GM21360 (cell line): ENCODE results near the gene LUZP4.
"Not testable (repeated sequence)": the region's sequence is repeated elsewhere in the genome, so short reads cannot be mapped to it uniquely, and the experiment has no call there.

Experiments
- ATAC-seq: cut with Tn5 transposase; IDR thresholded peaks from one replicate; pipeline ENCODE4 v1.9.1; 2021; ENCODE audit warnings: mild to moderate bottlenecking, moderate library complexity; ENCODE audit not compliant: unreplicated experiment

LUZP4 gene

GRCh38 chrX:115333446-115333845 lies 43.9 kb downstream of the LUZP4 start:
- ATAC-seq = no peak

- no peak for ATAC-seq
Observed at GRCh38 chrX:115337491-115338144, 48.1 kb downstream of the LUZP4 start.

DNA sequence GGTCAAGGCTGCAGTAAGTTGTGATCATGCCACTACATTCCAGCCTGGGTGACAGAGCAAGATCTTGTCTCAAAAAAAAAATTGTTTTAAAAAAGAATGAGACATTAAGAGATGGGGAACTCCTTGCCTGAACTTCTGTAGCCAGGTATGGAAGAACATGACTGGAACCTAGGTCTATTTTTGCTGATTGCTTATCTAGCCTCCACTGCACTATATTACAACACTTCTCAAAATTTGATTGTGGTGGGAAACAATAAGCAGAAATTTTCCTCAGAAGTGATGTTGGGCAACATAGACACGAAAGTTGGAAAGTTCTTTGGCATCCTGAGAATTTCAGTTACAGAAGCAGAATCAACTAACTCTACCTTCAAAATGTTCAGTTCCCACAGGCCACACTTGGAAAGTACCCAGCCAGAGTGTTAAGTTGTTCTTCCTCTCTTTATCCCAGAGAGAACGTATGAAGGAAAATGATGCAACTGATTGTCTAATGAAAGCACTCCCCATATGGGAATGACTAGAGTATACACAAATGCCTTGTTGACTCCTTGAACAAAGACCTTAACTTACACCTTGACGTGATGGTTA lies 50.0 kb downstream of the LUZP4 start:
- ATAC-seq = no peak

GRCh38 chrX:115341421-115341820 lies 51.9 kb downstream of the LUZP4 start:
- ATAC-seq = no peak

DNA sequence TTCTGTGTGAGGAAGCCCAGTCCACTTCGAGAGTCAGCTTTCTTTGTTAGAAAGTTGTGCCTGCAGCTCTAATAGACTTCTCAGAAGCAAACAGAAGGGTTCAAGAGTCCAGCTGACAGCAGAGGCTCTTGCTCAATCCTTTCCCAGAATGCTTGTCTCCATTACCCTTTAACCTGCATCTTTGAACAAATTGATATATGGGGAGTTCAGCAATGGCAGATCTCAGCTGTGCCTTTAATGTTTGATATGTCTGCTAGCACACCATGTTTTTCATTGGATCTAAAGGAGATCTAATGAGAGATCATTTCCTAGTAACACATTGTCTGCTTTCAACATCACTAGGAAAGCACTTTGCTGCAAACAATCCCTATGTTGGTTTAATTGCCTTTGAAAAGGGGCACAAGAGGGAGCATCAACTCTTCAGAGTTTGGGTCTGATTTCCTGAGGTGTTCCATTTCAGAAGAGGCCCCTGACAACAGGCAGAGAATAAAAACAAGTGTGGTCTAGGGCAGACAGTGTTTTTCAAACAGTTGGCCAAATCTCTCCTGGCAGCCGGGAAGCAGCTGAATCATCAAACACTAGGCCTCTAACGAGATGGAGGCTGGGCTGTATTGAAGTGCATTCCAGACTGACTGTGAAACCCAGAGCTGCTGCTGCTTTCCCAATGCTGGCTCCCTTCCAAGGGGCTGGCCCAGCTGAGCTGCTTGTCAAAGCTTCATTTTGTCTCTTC lies 55.5 kb downstream of the LUZP4 start:
- no peak for ATAC-seq

DNA sequence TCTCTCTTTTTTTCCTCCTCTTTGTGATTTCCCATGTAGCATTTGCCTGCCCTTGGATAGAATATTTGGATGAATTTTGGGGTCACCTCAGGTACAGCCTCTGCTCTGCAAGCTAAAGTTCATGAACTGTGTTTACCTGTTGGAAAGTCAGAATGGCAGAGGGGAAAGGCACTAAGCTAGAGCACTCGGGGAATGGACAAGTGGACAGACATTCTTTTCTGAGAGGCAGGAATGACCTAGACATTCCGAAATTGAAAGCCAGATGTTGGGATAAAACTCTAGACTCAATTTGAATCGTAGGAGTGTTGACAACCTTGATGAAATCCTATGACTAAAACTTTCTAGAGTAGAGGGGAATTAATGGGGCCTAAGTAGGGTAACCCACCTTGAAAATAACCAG lies 56.1 kb downstream of the LUZP4 start:
- ATAC-seq = no peak

DNA sequence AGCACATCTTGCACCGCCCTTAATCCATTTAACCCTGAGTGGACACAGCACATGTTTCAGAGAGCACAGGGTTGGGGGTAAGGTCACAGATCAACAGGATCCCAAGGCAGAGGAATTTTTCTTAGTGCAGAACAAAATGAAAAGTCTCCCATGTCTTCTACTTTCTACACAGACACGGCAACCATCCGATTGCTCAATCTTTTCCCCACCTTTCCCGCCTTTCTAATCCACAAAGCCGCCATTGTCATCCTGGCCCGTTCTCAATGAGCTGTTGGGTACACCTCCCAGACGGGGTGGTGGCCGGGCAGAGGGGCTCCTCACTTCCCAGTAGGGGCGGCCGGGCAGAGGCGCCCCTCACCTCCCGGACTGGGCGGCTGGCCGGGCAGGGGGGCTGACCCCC lies 57.2 kb downstream of the LUZP4 start:
- ATAC-seq = not testable (repeated sequence)

- no peak for ATAC-seq
Observed at GRCh38 chrX:115348446-115349225, 59.1 kb downstream of the LUZP4 start.

DNA sequence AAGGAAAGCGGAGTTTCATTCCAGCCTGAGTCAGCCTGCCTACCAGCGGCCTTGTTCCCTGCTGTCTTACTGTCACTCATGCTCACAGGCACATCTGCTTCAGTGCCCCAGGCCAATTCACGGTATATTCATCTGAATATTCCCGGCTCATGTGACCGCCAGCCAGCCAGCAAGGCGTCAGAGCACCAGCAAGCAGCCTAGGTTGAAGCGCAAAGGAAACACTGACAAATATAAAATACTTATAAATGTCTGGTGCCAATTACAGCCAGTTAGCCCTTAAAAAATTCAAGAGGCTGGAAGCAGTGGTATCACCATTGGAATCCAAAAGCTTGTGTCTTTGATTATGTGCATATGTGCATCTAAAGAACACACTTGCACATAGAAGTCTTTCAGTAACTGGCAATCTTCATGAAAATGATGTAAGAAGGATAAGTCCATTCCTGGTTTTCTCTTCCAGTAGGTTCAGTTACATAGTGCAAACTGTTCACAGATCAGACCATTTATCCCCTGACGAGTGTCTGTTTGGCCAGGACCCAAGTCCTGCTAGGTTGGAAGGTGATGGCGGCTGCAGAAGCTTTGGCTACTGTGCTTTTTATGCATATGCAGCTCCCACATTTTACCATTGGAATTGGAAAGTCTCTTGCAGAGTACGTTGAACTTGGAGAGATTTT lies 61.3 kb downstream of the LUZP4 start:
- ATAC-seq = no peak

DNA sequence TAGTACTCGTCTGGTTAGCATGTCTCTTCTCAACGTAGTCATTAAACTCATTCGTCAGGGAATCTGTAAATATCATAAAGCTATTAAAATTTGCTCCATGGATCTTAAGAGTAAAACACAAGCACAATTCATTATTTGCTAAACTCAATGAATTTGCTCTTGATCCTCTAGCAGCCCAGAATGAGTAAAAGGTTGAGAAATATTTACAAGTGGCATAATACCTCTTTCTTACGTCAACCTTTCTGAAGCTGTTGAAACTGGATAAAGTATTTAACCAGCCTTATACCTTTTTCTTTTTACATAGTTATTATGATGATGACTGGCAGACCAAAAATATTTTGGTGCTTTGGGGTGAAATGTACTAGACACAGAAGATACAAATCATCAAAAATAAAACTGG lies 66.9 kb downstream of the LUZP4 start:
- ATAC-seq = no peak
